ENCODE data around the gene DLGAP1.

DNA sequence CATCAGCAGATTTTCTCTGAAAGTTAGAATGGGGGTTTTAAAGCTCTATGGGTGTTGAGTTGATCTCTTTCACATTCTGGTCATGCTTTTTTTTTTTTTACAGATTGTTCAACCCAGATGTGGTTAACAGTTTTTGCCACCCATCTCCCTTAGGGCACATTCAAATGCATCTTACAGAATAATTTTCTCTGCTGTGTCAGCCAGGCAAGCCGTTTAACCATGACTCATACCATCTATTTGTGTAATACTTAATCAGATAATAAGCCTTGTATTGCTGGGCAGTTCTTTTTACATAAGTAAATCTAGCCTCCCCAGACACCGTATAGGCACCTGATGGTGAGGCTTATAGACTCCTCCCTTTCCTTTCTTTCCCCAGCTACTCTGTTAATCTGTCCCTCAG, 943.1 kb downstream of the DLGAP1 start:
- TF ChIP-seq, protein P1, sequence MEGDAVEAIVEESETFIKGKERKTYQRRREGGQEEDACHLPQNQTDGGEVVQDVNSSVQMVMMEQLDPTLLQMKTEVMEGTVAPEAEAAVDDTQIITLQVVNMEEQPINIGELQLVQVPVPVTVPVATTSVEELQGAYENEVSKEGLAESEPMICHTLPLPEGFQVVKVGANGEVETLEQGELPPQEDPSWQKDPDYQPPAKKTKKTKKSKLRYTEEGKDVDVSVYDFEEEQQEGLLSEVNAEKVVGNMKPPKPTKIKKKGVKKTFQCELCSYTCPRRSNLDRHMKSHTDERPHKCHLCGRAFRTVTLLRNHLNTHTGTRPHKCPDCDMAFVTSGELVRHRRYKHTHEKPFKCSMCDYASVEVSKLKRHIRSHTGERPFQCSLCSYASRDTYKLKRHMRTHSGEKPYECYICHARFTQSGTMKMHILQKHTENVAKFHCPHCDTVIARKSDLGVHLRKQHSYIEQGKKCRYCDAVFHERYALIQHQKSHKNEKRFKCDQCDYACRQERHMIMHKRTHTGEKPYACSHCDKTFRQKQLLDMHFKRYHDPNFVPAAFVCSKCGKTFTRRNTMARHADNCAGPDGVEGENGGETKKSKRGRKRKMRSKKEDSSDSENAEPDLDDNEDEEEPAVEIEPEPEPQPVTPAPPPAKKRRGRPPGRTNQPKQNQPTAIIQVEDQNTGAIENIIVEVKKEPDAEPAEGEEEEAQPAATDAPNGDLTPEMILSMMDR (IDR thresholded peaks at IDR 0.05): no peak
- TF ChIP-seq EZH2phosphoT487 (IDR thresholded peaks at IDR 0.05): no peak
